ENCODE measurements around the gene RRH.

- TF ChIP-seq REST (IDR thresholded peaks at IDR 0.05) (no peak), CTCF (IDR thresholded peaks at IDR 0.05; ENCODE audit: low read depth, low read length, missing input control) (no peak), ATF3 (IDR thresholded peaks at IDR 0.05) (no peak), GABPA (IDR thresholded peaks at IDR 0.05 in 1 of 2, conservative IDR thresholded peaks at IDR 0.05 in 1 of 2) (no peak), TAF1 (conservative IDR thresholded peaks at IDR 0.05) (no peak), FOXA1 (IDR thresholded peaks at IDR 0.05) (no peak), ZBTB33 (IDR thresholded peaks at IDR 0.05) (no peak), MAX (IDR thresholded peaks at IDR 0.05) (no peak)
These were observed 6.6 kb upstream of the RRH start for GRCh38 chr4:109821185-109821584.

All from liver (tissue), 3 donors.